GM18870 (cell line): ENCODE measurements around the gene HSPB7.
"Not testable (repeated sequence)": the region's sequence is repeated elsewhere in the genome, so short reads cannot be mapped to it uniquely, and the experiment has no call there.

Source experiments
- ATAC-seq: cut with Tn5 transposase; IDR thresholded peaks from one replicate; pipeline ENCODE4 v1.9.1; 2021; ENCODE audit warnings: moderate library complexity; ENCODE audit not compliant: unreplicated experiment

The HSPB7 gene

DNA sequence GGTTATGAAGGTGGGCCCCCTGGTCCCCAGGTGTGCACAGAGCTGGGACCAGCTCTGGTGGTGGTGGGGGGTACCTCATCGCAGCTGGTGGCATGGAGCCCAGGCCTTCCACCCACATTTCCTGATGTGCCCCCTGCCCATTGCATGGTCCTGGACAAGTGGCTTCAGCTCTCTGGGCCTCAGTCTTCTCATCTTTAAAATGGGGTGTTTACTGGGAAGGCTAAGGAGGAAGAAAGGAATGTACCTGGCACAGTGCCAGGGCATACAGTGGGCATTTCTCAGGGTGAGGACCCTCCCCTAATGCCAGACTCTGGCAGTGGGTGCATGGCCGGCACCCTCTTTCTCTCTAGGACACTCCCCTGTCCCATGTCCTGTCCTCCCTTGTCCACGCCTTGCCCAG is 33.2 kb upstream of the HSPB7 start:
- ATAC-seq = no peak

GRCh38 chr1:16050328-16050727 is 32.5 kb upstream of the HSPB7 start:
- ATAC-seq = no peak

GRCh38 chr1:16048573-16049189 is 30.8 kb upstream of the HSPB7 start:
- ATAC-seq = no peak

DNA sequence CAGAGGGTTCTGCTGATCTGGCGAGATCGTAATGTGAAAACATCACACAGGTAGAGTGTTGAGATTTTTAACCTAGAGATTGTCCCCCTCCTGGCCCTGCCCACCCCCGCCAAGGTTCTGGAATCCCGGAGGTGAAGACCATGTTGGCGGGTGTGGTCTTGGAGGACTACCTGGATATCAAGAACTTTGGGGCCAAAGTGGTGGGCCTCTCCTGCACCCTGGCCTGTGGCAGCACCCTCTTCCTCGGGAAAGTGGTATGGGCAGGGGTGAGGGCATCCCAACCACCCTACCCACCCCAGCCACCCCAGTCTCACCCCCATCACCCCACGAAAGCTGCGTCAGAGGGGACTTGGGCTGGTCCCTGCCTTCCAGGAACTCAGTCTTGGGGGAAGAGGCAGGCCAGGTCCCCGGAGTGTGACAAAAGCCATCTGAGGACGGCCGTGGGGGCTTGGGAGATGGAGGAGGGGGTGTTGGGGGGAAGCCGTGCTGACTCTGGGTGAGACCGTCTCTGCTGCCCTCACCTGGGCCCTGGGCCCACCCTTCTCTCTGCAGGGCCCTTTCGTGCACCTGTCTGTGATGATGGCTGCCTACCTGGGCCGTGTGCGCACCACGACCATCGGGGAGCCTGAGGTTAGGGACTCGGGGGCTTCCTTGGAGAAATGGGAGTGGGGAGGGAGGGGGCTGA is 30.1 kb upstream of the HSPB7 start:
- no peak for ATAC-seq

GRCh38 chr1:16046842-16047241 is 29.0 kb upstream of the HSPB7 start:
- ATAC-seq = no peak

DNA sequence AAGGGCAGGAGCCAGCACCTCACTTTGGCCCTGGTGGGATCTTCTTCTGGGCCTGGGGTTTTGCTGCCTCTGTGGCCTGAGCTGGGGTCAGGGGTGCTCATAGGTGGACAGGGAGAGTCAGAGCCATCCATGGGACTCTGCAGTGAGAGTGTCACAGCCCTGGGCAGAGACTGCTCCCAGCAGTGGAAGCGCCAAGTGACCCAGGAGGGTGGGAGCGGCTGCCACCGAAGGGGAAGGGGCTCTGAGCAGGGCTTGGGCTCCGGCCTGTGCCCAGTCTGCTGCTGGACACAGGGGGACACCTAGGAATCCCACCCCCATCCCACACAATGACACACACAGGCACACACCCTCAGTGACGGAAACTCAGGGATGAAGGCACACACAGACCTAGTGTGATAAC is 26.1 kb upstream of the HSPB7 start:
- no peak for ATAC-seq

DNA sequence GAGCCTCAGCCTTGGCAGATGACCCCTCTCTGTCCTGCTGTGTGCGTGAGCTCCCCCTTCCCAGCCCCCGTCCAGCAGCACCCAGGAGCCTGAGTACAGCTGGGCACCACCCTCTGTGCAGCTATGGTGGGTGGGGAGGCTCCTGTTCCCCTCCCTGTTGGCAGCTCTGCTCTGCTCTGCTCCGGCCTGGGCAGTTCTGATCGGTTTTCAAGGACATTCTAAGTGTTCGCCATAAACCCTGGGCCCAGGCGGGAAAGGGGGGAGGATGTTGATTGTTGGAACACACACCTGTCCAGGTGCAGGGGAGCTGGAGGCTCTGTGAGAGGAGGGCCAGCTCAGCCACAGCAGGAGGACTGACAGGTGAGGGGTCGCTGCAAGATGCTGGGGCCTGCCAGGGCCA is 25.7 kb upstream of the HSPB7 start, which contains the start of gene CLCNKB:
Gene CLCNKB (plus strand): TSS at position 262 of the 400 bp plus-strand sequence. CDS start 711 bp downstream, outside the sequence.
- no peak for ATAC-seq

DNA sequence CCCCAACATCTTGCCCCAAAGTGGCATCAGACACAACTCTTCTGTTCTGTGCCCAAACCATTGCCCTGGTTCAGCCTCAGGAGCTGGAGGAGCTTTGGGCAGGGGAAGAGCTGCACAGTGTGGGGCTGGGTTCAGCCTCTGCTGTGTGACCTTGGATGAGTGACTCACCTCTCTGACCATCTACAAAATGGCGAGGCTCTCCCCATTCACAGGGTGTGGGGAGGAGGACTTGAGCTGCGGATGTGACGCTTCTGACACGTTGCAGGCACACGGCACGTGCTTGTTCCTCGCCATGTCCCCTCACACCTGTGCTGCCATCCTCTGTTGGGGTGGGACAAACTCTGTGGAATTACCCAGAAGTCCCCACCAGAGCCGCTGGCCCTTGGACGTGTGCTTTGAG is 24.8 kb upstream of the HSPB7 start:
- not testable (repeated sequence) for ATAC-seq

DNA sequence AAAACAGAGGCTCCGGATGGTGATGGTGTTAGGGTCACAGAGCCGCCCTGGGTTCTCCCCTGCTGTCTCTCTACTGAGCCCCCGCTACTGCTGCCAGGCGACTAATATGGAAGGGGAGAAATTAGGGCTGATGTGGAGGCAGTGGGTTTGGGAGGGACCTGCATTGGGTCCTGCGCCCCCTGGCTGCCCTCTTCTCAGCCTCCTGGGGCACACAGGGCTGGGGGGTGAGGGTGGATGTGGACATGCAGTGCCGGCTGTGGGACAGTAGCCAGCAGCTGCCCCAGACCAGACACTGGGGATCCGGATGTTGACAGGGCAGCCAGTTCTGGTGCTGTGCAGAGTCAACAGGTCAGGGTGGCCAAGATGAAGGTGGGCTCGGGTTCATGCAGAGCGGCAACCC is 24.3 kb upstream of the HSPB7 start:
- ATAC-seq = no peak

- ATAC-seq = no peak
Observed at GRCh38 chr1:16041200-16041599, 23.4 kb upstream of the HSPB7 start.

GRCh38 chr1:16039871-16040270 is 22.0 kb upstream of the HSPB7 start:
- not testable (repeated sequence) for ATAC-seq

DNA sequence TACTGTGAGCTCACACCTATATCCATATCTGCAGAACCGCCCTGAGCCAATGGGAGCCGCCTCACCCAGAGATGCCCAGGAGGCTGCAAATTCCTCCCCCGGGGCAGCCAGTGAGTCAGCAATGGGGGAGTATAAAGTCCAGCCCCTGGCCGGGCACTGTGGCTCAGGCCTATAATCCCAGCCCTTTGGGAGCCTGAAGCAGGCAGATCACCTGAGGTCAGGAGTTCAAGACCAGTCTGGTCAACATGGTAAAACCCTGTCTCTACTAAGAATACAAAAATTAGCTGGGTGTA is 20.7 kb upstream of the HSPB7 start:
- ATAC-seq = no peak

- ATAC-seq = not testable (repeated sequence)
Observed at GRCh38 chr1:16036461-16036860, 18.6 kb upstream of the HSPB7 start.

GRCh38 chr1:16033103-16033632 is 15.3 kb upstream of the HSPB7 start:
- not testable (repeated sequence) for ATAC-seq

- no peak for ATAC-seq
Observed at GRCh38 chr1:16032388-16033102, 14.7 kb upstream of the HSPB7 start.

DNA sequence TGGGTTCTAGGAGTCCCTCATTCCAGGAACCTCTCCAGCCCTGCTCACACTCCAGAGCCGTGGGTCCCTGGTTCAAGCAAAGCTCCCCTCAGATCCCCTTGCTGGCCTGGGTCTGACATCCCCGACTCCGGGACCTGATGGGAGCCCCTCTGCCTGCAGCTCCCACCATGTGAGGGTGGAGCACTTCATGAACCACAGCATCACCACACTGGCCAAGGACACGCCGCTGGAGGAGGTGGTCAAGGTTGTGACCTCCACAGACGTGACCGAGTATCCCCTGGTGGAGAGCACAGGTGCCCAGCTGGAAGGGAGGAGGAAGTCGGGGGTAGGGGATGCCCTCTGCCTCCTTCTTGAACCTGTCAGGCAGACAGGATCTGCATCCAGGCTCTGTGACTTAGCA is 13.7 kb upstream of the HSPB7 start:
- ATAC-seq = no peak

GRCh38 chr1:16029288-16029687 is 11.4 kb upstream of the HSPB7 start:
- no peak for ATAC-seq

DNA sequence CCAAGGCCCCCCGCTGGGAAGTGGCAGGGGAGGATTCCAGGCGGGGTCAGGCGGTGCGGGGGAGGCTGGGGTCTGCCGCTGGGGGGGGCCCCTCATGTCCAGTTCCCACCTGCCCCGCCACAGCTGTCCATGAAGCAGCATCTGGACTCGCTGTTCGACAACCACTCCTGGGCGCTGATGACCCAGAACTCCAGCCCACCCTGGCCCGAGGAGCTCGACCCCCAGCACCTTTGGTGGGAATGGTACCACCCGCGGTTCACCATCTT is 11.1 kb upstream of the HSPB7 start:
- ATAC-seq = not testable (repeated sequence)

DNA sequence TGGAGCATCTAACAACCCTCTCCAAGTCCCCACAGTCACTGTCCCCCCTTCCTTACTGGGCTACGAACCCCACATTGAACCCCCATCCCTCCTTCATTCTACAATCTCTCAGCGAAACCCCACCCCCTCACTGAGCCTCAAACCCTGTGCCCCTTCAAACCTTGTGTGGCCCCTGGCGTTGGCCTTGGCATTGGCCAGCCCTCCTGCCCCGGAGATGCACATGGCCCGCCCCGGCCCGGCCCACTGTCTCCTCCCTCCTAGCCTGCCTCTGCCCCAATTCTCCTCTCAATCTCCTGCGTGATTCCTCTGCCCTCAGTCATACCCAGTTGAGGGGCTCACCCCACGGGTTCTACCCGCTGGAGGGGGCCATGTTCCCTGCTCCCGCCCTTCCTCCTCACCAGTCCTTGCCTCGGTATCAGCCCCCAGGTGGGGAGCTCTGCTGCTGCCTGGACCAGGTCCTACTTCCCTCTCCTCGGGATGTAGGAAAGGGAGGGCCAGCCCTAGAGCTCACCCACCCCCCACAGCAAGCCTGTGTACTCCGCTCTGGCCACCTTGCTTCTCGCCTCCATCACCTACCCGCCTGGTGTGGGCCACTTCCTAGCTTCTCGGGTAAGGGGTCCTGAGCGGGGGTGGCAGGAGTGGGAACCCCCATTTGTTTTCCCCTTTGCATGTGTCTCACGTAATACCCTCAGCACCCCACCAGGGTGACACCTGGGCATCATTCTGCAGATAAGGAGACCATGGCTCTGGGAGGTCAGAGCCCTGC is 10.6 kb upstream of the HSPB7 start:
- no peak for ATAC-seq

- ATAC-seq = no peak
Observed at GRCh38 chr1:16026723-16027484, 9.1 kb upstream of the HSPB7 start.

- not testable (repeated sequence) for ATAC-seq
Observed at GRCh38 chr1:16026302-16026701, 8.5 kb upstream of the HSPB7 start.
